Tibial nerve (tissue), 4 donors: ENCODE measurements around the gene SEMA3F.

Experiments used
- CTCF ChIP-seq, 5 experiments: fragments of 200-600 bp in 3 of 5; fragments of 450-650 bp in 2 of 5; sonication (generic) in 3 of 5; IDR thresholded peaks; one replicate each; pipeline ENCODE4 v1.5.1; 2016 to 2019; ENCODE audit warnings: antibody characterized with exemption in 5 of 5, mild to moderate bottlenecking in 3 of 5, moderate library complexity in 2 of 5
- EP300 ChIP-seq, 2 donors: sonication (generic); formaldehyde crosslinking; IDR thresholded peaks; one replicate each; pipeline ENCODE4 v1.6.1; 2017; ENCODE audit warnings: antibody characterized with exemption in 2 of 2, mild to moderate bottlenecking in 1 of 2
- POLR2A ChIP-seq, 2 donors: fragments of 450-650 bp; IDR thresholded peaks; one replicate each; pipeline ENCODE4 v1.6.1; 2017; ENCODE audit warnings: antibody characterized with exemption in 2 of 2, mild to moderate bottlenecking in 2 of 2, moderate library complexity in 2 of 2

GRCh38 chr3:50203113-50203808, 48.1 kb downstream of the SEMA3F start:
- TF ChIP-seq POLR2A (IDR thresholded peaks at IDR 0.05) (no peak), CTCF (IDR thresholded peaks at IDR 0.05) (no peak), EP300 (IDR thresholded peaks at IDR 0.05) (no peak)
